GM23338 (cell line): ENCODE data around the gene ENOX2. TPM values are rescaled to one million over a fixed set of nuclear protein-coding genes. Genes with fewer than 3 reads are reported as not detected.

ENCODE experiments used
- ATAC-seq: fragments of 200-7000 bp; cut with Tn5 transposase; 3 replicates; pipeline ENCODE4 v1.9.1; 2020
- DNase-seq: peaks from one replicate; pipeline ENCODE4 v3.0.0-alpha.2; 2015; ENCODE audit warnings: low spot score
- H2AFZ ChIP-seq: fragments of 200-600 bp; sonication (generic); 2 replicates; pipeline ENCODE4 v1.8.0; 2016; ENCODE audit warnings: antibody characterized with exemption, mild to moderate bottlenecking, moderate library complexity
- H3F3A ChIP-seq: fragments of 200-600 bp; sonication (generic); replicated peaks from 2 replicates; pipeline ENCODE4 v1.8.0; 2017; ENCODE audit warnings: antibody characterized with exemption, mixed run types, low read depth
- H3K27ac ChIP-seq: fragments of 200-600 bp; sonication (generic); 2 replicates; pipeline ENCODE4 v1.6.1; 2016; ENCODE audit warnings: low read depth
- H3K27me3 ChIP-seq: fragments of 200-600 bp; sonication (generic); 2 replicates; pipeline ENCODE4 v1.8.0; 2016; ENCODE audit warnings: mild to moderate bottlenecking, mixed run types, moderate library complexity; ENCODE audit not compliant: insufficient read depth
- H3K36me3 ChIP-seq: fragments of 200-600 bp; sonication (generic); 2 replicates; pipeline ENCODE4 v1.8.0; 2016; ENCODE audit warnings: mild to moderate bottlenecking; ENCODE audit not compliant: insufficient read depth
- H3K4me1 ChIP-seq: fragments of 200-600 bp; sonication (generic); 2 replicates; pipeline ENCODE4 v1.8.0; 2016; ENCODE audit warnings: mild to moderate bottlenecking, moderate library complexity; ENCODE audit not compliant: insufficient read depth
- H3K4me2 ChIP-seq: fragments of 200-600 bp; sonication (generic); 2 replicates; pipeline ENCODE4 v1.7.1; 2017; ENCODE audit warnings: mixed run types
- H3K4me3 ChIP-seq: fragments of 200-600 bp; sonication (generic); 2 replicates; pipeline ENCODE4 v1.6.1; 2016; ENCODE audit warnings: mixed run types
- H3K79me2 ChIP-seq: fragments of 200-600 bp; sonication (generic); replicated peaks from 2 replicates; pipeline ENCODE4 v1.8.0; 2017; ENCODE audit warnings: mild to moderate bottlenecking; ENCODE audit not compliant: insufficient read depth
- H3K9me2 ChIP-seq: fragments of 200-600 bp; sonication (generic); 2 replicates; pipeline ENCODE4 v1.8.0; 2017; ENCODE audit not compliant: insufficient read depth
- H4K20me1 ChIP-seq: fragments of 200-600 bp; sonication (generic); replicated peaks from 2 replicates; pipeline ENCODE4 v1.8.0; 2017; ENCODE audit warnings: mild to moderate bottlenecking; ENCODE audit not compliant: insufficient read depth
- H3K27ac Mint-ChIP-seq: 2 replicates; pipeline ENCODE4 v1.8.0; 2020; ENCODE audit warnings: inconsistent platforms, mild to moderate bottlenecking, moderate library complexity, mixed read lengths
- H3K27me3 Mint-ChIP-seq: 3 replicates; pipeline ENCODE4 v1.8.0; 2022; ENCODE audit warnings: low read depth, mild to moderate bottlenecking, moderate library complexity, mixed read lengths, inconsistent platforms; ENCODE audit not compliant: insufficient read depth, poor library complexity
- H3K36me3 Mint-ChIP-seq: 3 replicates; pipeline ENCODE4 v1.8.0; 2021; ENCODE audit warnings: low read depth, mild to moderate bottlenecking, inconsistent platforms, moderate library complexity, mixed read lengths
- H3K4me1 Mint-ChIP-seq: 3 replicates; pipeline ENCODE4 v1.8.0; 2020; ENCODE audit warnings: mild to moderate bottlenecking, inconsistent platforms, mixed read lengths
- H3K4me3 Mint-ChIP-seq: 3 replicates; pipeline ENCODE4 v1.8.0; 2021; ENCODE audit warnings: moderate library complexity, mild to moderate bottlenecking, inconsistent platforms, mixed read lengths
- H3K9me3 Mint-ChIP-seq: 3 replicates; pipeline ENCODE4 v1.8.0; 2020; ENCODE audit warnings: moderate library complexity, mild to moderate bottlenecking, inconsistent platforms, mixed read lengths
- EZH2phosphoT487 ChIP-seq: fragments of 200-600 bp; sonication (generic); IDR thresholded peaks from one replicate; pipeline ENCODE4 v1.8.1; 2018; ENCODE audit warnings: antibody characterized with exemption; ENCODE audit not compliant: unreplicated experiment
- JUNB ChIP-seq: IDR thresholded peaks from one replicate; pipeline ENCODE4 v1.6.1; 2016; ENCODE audit warnings: antibody characterized with exemption; ENCODE audit not compliant: unreplicated experiment
- NANOG ChIP-seq: IDR thresholded peaks from 2 replicates; pipeline ENCODE4 v1.6.1; 2016; ENCODE audit warnings: antibody characterized with exemption, borderline replicate concordance
- POLR2AphosphoS5 ChIP-seq: IDR thresholded peaks from 2 replicates; pipeline ENCODE4 v1.6.1; 2016; ENCODE audit warnings: antibody characterized with exemption, low read depth
- ZNF114 ChIP-seq: fragments of 250-450 bp; sonication (Bioruptor Pico); IDR thresholded peaks from 2 replicates; pipeline ENCODE4 v1.5.0; 2020; ENCODE audit warnings: mild to moderate bottlenecking, moderate library complexity
- polyA plus RNA-seq: library from polyadenylated mRNA; unstranded; fragments of >200 nt; fragmentation: Nextera tagmentation; extraction: Ambion mirVana; gene quantifications from 2 replicates; pipeline ENCODE4 v1.2.1, GENCODE V29; 2016
- total RNA-seq: library from RNA; depleted of rRNA; stranded (reverse); fragments of >200 nt; shearing (Covaris generic); gene quantifications from 2 replicates; pipeline ENCODE4 v1.2.3, GENCODE V29; 2014
- TF ChIP-seq, protein P1 (sequence below): fragments of 250-450 bp; sonication (Bioruptor Pico); IDR thresholded peaks from 2 replicates; pipeline ENCODE4 v1.5.0; 2020; ENCODE audit warnings: mild to moderate bottlenecking, moderate library complexity
- TF ChIP-seq, protein P2 (sequence below): IDR thresholded peaks from one replicate; pipeline ENCODE4 v1.6.1; 2018; ENCODE audit warnings: antibody characterized with exemption; ENCODE audit not compliant: unreplicated experiment
- TF ChIP-seq, protein P3 (sequence below), 2 experiments: fragments of 200-600 bp in 1 of 2; sonication (generic) in 1 of 2; conservative IDR thresholded peaks; 2 replicates each; pipeline versions ENCODE4 v1.5.1 to v1.6.1; 2016 to 2017; ENCODE audit warnings: antibody characterized with exemption in 2 of 2, low read depth in 2 of 2, mild to moderate bottlenecking in 2 of 2, moderate library complexity in 1 of 2
- TF ChIP-seq, protein P4 (sequence below): IDR thresholded peaks from 2 replicates; pipeline ENCODE4 v1.6.1; 2016; ENCODE audit warnings: antibody characterized with exemption

ENOX2 gene
- total and polyA plus RNA-seq, 2 experiments from 2014 or later = 9.6 to 11.2 TPM

DNA sequence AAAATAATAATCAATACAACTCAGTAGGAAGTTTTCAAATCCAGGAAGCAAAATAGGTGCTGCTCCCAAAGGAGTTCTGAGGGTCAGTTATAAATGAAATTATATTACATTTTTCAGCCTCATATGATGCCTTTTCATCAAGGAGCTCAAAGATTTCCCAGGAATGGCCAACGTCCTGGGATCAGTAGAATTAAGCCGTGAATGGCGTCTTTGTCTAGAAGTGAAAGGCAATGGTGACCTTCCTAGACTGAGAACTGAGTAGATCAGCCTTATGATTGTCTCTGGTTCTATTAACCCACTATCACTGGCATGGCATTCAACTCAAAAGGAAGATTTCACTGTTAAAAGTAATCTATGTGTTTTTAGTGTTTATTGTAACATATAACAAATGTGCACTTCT, 74.4 kb downstream of the ENOX2 start (continued):
- TF ChIP-seq, protein P1, sequence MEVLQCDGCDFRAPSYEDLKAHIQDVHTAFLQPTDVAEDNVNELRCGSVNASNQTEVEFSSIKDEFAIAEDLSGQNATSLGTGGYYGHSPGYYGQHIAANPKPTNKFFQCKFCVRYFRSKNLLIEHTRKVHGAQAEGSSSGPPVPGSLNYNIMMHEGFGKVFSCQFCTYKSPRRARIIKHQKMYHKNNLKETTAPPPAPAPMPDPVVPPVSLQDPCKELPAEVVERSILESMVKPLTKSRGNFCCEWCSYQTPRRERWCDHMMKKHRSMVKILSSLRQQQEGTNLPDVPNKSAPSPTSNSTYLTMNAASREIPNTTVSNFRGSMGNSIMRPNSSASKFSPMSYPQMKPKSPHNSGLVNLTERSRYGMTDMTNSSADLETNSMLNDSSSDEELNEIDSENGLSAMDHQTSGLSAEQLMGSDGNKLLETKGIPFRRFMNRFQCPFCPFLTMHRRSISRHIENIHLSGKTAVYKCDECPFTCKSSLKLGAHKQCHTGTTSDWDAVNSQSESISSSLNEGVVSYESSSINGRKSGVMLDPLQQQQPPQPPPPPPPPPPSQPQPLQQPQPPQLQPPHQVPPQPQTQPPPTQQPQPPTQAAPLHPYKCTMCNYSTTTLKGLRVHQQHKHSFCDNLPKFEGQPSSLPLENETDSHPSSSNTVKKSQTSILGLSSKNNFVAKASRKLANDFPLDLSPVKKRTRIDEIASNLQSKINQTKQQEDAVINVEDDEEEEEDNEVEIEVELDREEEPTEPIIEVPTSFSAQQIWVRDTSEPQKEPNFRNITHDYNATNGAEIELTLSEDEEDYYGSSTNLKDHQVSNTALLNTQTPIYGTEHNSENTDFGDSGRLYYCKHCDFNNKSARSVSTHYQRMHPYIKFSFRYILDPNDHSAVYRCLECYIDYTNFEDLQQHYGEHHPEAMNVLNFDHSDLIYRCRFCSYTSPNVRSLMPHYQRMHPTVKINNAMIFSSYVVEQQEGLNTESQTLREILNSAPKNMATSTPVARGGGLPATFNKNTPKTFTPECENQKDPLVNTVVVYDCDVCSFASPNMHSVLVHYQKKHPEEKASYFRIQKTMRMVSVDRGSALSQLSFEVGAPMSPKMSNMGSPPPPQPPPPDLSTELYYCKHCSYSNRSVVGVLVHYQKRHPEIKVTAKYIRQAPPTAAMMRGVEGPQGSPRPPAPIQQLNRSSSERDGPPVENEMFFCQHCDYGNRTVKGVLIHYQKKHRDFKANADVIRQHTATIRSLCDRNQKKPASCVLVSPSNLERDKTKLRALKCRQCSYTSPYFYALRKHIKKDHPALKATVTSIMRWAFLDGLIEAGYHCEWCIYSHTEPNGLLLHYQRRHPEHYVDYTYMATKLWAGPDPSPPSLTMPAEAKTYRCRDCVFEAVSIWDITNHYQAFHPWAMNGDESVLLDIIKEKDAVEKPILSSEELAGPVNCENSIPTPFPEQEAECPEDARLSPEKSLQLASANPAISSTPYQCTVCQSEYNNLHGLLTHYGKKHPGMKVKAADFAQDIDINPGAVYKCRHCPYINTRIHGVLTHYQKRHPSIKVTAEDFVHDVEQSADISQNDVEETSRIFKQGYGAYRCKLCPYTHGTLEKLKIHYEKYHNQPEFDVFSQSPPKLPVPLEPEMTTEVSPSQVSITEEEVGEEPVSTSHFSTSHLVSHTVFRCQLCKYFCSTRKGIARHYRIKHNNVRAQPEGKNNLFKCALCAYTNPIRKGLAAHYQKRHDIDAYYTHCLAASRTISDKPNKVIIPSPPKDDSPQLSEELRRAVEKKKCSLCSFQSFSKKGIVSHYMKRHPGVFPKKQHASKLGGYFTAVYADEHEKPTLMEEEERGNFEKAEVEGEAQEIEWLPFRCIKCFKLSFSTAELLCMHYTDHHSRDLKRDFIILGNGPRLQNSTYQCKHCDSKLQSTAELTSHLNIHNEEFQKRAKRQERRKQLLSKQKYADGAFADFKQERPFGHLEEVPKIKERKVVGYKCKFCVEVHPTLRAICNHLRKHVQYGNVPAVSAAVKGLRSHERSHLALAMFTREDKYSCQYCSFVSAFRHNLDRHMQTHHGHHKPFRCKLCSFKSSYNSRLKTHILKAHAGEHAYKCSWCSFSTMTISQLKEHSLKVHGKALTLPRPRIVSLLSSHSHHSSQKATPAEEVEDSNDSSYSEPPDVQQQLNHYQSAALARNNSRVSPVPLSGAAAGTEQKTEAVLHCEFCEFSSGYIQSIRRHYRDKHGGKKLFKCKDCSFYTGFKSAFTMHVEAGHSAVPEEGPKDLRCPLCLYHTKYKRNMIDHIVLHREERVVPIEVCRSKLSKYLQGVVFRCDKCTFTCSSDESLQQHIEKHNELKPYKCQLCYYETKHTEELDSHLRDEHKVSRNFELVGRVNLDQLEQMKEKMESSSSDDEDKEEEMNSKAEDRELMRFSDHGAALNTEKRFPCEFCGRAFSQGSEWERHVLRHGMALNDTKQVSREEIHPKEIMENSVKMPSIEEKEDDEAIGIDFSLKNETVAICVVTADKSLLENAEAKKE = no peak
- no peak for TF ChIP-seq EZH2phosphoT487

DNA sequence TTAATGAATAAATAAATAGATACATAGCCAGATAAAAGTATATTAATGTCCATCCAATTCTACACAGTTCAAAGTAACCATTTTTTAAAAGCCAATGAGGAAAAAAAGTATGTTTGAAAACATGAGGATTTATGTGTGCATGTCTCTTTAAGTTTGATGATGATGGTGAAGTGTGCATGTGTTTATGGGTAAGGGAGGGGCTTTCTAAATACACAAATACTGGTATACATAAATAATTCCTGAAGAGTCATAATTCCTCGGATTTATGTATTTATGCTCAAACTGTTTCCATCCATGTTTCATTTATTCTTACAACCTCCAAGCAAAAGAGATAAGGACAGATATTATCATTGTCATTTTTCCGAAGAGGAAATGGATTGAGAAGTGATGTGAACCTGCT, 75.4 kb downstream of the ENOX2 start:
- H3K4me1 ChIP-seq = no peaks in the 10 kb centered on the region
- no peak overlapping the region for H3K4me2 ChIP-seq
- peaks cover 1% of the 10 kb centered on the region for H3K27me3 Mint-ChIP-seq
- H3K36me3 ChIP-seq = no peaks in the 10 kb centered on the region
- no peaks in the 10 kb centered on the region for H3K27me3 ChIP-seq
- no peak overlapping the region for H3K4me3 ChIP-seq
- no peaks in the 10 kb centered on the region for H3K9me2 ChIP-seq
- no peaks in the 10 kb centered on the region for H3K9me3 Mint-ChIP-seq
- H2AFZ ChIP-seq = no peak overlapping the region
- H3K27ac ChIP-seq = no peak overlapping the region
- ATAC-seq (no peak), DNase-seq (no peak)
- H4K20me1 ChIP-seq = no peaks in the 10 kb centered on the region
- H3K36me3 Mint-ChIP-seq = no peaks in the 10 kb centered on the region
- H3K4me3 Mint-ChIP-seq = no peak overlapping the region
- H3K4me1 Mint-ChIP-seq = peaks cover 13% of the 10 kb centered on the region; the same call in 2 of the 3 replicates
- H3F3A ChIP-seq = no peaks in the 10 kb centered on the region
- H3K79me2 ChIP-seq = no peaks in the 10 kb centered on the region
- no peak overlapping the region for H3K27ac Mint-ChIP-seq
- no peak for TF ChIP-seq NANOG
- TF ChIP-seq, protein P2, sequence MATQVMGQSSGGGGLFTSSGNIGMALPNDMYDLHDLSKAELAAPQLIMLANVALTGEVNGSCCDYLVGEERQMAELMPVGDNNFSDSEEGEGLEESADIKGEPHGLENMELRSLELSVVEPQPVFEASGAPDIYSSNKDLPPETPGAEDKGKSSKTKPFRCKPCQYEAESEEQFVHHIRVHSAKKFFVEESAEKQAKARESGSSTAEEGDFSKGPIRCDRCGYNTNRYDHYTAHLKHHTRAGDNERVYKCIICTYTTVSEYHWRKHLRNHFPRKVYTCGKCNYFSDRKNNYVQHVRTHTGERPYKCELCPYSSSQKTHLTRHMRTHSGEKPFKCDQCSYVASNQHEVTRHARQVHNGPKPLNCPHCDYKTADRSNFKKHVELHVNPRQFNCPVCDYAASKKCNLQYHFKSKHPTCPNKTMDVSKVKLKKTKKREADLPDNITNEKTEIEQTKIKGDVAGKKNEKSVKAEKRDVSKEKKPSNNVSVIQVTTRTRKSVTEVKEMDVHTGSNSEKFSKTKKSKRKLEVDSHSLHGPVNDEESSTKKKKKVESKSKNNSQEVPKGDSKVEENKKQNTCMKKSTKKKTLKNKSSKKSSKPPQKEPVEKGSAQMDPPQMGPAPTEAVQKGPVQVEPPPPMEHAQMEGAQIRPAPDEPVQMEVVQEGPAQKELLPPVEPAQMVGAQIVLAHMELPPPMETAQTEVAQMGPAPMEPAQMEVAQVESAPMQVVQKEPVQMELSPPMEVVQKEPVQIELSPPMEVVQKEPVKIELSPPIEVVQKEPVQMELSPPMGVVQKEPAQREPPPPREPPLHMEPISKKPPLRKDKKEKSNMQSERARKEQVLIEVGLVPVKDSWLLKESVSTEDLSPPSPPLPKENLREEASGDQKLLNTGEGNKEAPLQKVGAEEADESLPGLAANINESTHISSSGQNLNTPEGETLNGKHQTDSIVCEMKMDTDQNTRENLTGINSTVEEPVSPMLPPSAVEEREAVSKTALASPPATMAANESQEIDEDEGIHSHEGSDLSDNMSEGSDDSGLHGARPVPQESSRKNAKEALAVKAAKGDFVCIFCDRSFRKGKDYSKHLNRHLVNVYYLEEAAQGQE = no peak
- TF ChIP-seq, protein P3, sequence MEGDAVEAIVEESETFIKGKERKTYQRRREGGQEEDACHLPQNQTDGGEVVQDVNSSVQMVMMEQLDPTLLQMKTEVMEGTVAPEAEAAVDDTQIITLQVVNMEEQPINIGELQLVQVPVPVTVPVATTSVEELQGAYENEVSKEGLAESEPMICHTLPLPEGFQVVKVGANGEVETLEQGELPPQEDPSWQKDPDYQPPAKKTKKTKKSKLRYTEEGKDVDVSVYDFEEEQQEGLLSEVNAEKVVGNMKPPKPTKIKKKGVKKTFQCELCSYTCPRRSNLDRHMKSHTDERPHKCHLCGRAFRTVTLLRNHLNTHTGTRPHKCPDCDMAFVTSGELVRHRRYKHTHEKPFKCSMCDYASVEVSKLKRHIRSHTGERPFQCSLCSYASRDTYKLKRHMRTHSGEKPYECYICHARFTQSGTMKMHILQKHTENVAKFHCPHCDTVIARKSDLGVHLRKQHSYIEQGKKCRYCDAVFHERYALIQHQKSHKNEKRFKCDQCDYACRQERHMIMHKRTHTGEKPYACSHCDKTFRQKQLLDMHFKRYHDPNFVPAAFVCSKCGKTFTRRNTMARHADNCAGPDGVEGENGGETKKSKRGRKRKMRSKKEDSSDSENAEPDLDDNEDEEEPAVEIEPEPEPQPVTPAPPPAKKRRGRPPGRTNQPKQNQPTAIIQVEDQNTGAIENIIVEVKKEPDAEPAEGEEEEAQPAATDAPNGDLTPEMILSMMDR (conservative IDR thresholded peaks at IDR 0.05; ENCODE audit: low read depth in 2 of 2) = no peak
- no peak for TF ChIP-seq ZNF114
- TF ChIP-seq POLR2AphosphoS5 = no peak
- TF ChIP-seq, protein P4, sequence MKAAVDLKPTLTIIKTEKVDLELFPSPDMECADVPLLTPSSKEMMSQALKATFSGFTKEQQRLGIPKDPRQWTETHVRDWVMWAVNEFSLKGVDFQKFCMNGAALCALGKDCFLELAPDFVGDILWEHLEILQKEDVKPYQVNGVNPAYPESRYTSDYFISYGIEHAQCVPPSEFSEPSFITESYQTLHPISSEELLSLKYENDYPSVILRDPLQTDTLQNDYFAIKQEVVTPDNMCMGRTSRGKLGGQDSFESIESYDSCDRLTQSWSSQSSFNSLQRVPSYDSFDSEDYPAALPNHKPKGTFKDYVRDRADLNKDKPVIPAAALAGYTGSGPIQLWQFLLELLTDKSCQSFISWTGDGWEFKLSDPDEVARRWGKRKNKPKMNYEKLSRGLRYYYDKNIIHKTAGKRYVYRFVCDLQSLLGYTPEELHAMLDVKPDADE = no peak
- TF ChIP-seq JUNB = no peak
